Globus pallidus (tissue), 1 donor: ENCODE measurements around the gene PUM1.

Source experiments
- DNase-seq: peaks from one replicate; pipeline ENCODE4 v3.0.0-alpha.2; 2015; ENCODE audit warnings: low spot score

The PUM1 gene

GRCh38 chr1:31029026-31029425, 36.5 kb downstream of the PUM1 start:
- no peak for DNase-seq

- DNase-seq, result peak; percentile 50
Measured at GRCh38 chr1:31027693-31028526, 37.6 kb downstream of the PUM1 start.

GRCh38 chr1:31022259-31022658, 43.3 kb downstream of the PUM1 start:
- no peak for DNase-seq

GRCh38 chr1:31020007-31020790, 45.3 kb downstream of the PUM1 start:
- DNase-seq, result no peak

- DNase-seq, result no peak
Measured at GRCh38 chr1:31019401-31019800, 46.1 kb downstream of the PUM1 start.

- no peak for DNase-seq
Measured at GRCh38 chr1:31016868-31017267, 48.6 kb downstream of the PUM1 start.

GRCh38 chr1:31013187-31013864, 52.2 kb downstream of the PUM1 start:
- DNase-seq, result no peak

- DNase-seq, result no peak
Measured at GRCh38 chr1:31012210-31012924, 53.1 kb downstream of the PUM1 start.

- DNase-seq, result no peak
Measured at GRCh38 chr1:31011719-31012118, 53.8 kb downstream of the PUM1 start.

GRCh38 chr1:31010086-31010989, 55.2 kb downstream of the PUM1 start:
- DNase-seq, result no peak

- DNase-seq, result no peak
Measured at GRCh38 chr1:31007462-31007991, 58.0 kb downstream of the PUM1 start.

- no peak for DNase-seq
Measured at GRCh38 chr1:31006747-31007146, 58.8 kb downstream of the PUM1 start.

- DNase-seq, result no peak
Measured at GRCh38 chr1:31005617-31006166, 59.8 kb downstream of the PUM1 start.

GRCh38 chr1:31005198-31005597, 60.3 kb downstream of the PUM1 start:
- no peak for DNase-seq

- no peak for DNase-seq
Measured at GRCh38 chr1:31004231-31004621, 61.3 kb downstream of the PUM1 start.

GRCh38 chr1:31003613-31004230, 61.8 kb downstream of the PUM1 start:
- DNase-seq, result no peak

- no peak for DNase-seq
Measured at GRCh38 chr1:31000301-31000700, 65.2 kb downstream of the PUM1 start.

- no peak for DNase-seq
Measured at GRCh38 chr1:30998887-30999286, 66.6 kb downstream of the PUM1 start.

GRCh38 chr1:30998171-30998570, 67.3 kb downstream of the PUM1 start:
- DNase-seq, result no peak

GRCh38 chr1:30997463-30998057, 68.0 kb downstream of the PUM1 start:
- no peak for DNase-seq
